ENCODE data around the gene SCGB2B2.

Gene SCGB2B2

GRCh38 chr19:34690372-34690771 lies 13.4 kb upstream of the SCGB2B2 start:
- Histone ChIP-seq H3K4me3 (ENCODE audit: low read depth, low read length) (no peak overlapping the region), H3K36me3 (ENCODE audit: control insufficient read depth in 2 of 2, insufficient read depth in 1 of 2, low read length in 2 of 2) (no peaks in the 10 kb centered on the region; a peak in 2 of 3 replicates), H3K27ac (ENCODE audit: extremely low read depth, low read depth, low read length) (no peak overlapping the region), H3K4me1 (ENCODE audit: control insufficient read depth, insufficient read depth, low read length) (peaks cover 3% of the 10 kb centered on the region; the same call in 1 of the 2 replicates), H3K9me3 (ENCODE audit: control insufficient read depth, insufficient read depth, low read depth, low read length) (peaks cover 32% of the 10 kb centered on the region)
- ChIA-PET POLR2A (interaction anchor here (1.2 kb wide), 1 partner anchor 13 kb away, joined by 5 read pairs; the partner anchor contains the start of genes SCGB2B2 and ZNF302), CTCF (interaction anchor here (3.2 kb wide), 1 partner anchor 50 kb away, joined by 16 read pairs; no protein-coding TSS in a partner anchor)
- TF ChIP-seq ZNF26 (tag by site-specific recombination; IDR thresholded peaks at IDR 0.05) (0 out of 2 replicates have a peak, but pooled peaks have one; percentile 8), ZNF114 (tag by site-specific recombination; IDR thresholded peaks at IDR 0.05) (0 out of 2 replicates have a peak, but pooled peaks have one; percentile 20), ZNF19 (tag by site-specific recombination; IDR thresholded peaks at IDR 0.05; ENCODE audit: low read depth) (0 out of 2 replicates have a peak, but pooled peaks have one; percentile 14), ZNF311 (tag by site-specific recombination; IDR thresholded peaks at IDR 0.05; ENCODE audit: borderline replicate concordance) (peak; percentile 99), ZNF404 (tag by site-specific recombination; IDR thresholded peaks at IDR 0.05) (peak; percentile 55; the same call in 1 of the 2 replicates), ZNF350 (tag by site-specific recombination; IDR thresholded peaks at IDR 0.05) (peak; percentile 55; the same call in 1 of the 2 replicates), ZNF169 (tag by site-specific recombination; IDR thresholded peaks at IDR 0.05) (peak; percentile 58; the same call in 1 of the 2 replicates), ZNF280C (tag by site-specific recombination; IDR thresholded peaks at IDR 0.05) (no peak), ZFP37 (tag by site-specific recombination; IDR thresholded peaks at IDR 0.05) (no peak), HOXA7 (CRISPR knock-in tag; IDR thresholded peaks at IDR 0.05; ENCODE audit: borderline replicate concordance) (no peak), ZNF133 (tag by site-specific recombination; IDR thresholded peaks at IDR 0.05) (0 out of 2 replicates have a peak, but pooled peaks have one; percentile 31), ZNF548 (tag by site-specific recombination; IDR thresholded peaks at IDR 0.05) (peak; percentile 52; the same call in 1 of the 2 replicates), ZNF544 (tag by site-specific recombination; IDR thresholded peaks at IDR 0.05) (peak; percentile 79)

- TF ChIP-seq TSHZ1 (tag by site-specific recombination; IDR thresholded peaks at IDR 0.05; ENCODE audit: borderline replicate concordance) = no peak
- no peak for TF ChIP-seq YY1 (tag by site-specific recombination; IDR thresholded peaks at IDR 0.05)
- TF ChIP-seq OSR2 (tag by site-specific recombination; IDR thresholded peaks at IDR 0.05) = no peak
- peak; percentile 89 for TF ChIP-seq ZNF677 (tag by site-specific recombination; IDR thresholded peaks at IDR 0.05)
- POLR2A ChIA-PET = interaction anchor here (0.7 to 1.6 kb wide), 3 partner anchors 11 to 1394 kb away, joined by 4 to 7 read pairs (median 6); partner anchors contain the start of genes SCGB2B2 and ZNF302
- peaks cover 34% of the 10 kb centered on the region for H3K9me3 ChIP-seq (ENCODE audit: control insufficient read depth, insufficient read depth, low read depth, low read length)
- CTCF ChIA-PET = interaction anchor here (3.2 kb wide), 1 partner anchor 48 kb away, joined by 16 read pairs; no protein-coding TSS in a partner anchor
- no peak overlapping the region for H3K27ac ChIP-seq (ENCODE audit: extremely low read depth, low read depth, low read length)
- peaks cover 14 to 16% of the 10 kb centered on the region in 2 experiments for H3K36me3 ChIP-seq (ENCODE audit: control insufficient read depth in 2 of 2, insufficient read depth in 1 of 2, low read length in 2 of 2)
- H3K4me1 ChIP-seq (ENCODE audit: control insufficient read depth, insufficient read depth, low read length) = peaks cover 3% of the 10 kb centered on the region; the same call in 1 of the 2 replicates
- no peak overlapping the region for H3K4me3 ChIP-seq (ENCODE audit: low read depth, low read length)
These were observed 11.6 kb upstream of the SCGB2B2 start for GRCh38 chr19:34688592-34688991.

All from HEK293 (cell line).